Glomerular visceral epithelial cell (primary cell): Measurements from ENCODE around the gene TFCP2L1.

Source experiments
- DNase-seq: peaks from one replicate; pipeline ENCODE4 v3.0.0-alpha.2; 2016; ENCODE audit errors: extremely low spot score

The TFCP2L1 gene

DNA sequence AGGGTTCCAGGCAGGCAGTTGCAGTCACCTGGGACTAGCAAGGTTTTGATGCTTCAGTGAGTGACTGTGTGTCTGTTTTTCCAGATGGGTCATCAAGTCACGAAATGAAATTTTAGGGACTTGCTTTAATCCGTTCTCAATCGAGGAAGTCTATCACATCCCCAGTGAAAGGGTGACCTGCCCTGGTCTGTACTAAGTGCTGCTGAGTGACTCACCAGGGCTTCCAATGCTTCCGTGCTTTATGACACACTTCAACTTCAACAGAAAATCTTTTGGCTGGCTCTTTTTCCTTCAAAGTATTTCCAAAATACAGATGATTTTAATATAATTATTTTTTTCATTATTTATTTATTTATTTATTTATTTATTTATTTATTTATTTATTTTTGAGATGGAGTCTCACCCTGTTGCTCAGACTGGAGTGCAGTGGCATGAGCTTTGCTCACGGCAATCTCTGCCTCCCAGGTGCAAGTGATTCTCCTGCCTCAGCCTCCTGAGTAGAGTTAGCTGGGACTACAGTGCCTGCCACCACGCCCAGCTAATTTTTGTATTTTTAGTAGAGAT lies 18.4 kb downstream of the TFCP2L1 start:
- no peak for DNase-seq

GRCh38 chr2:121263996-121264715 lies 20.8 kb downstream of the TFCP2L1 start:
- no peak for DNase-seq

GRCh38 chr2:121260370-121261154 lies 24.4 kb downstream of the TFCP2L1 start:
- no peak for DNase-seq

- no peak for DNase-seq
These were observed 27.0 kb downstream of the TFCP2L1 start for GRCh38 chr2:121258051-121258450.

DNA sequence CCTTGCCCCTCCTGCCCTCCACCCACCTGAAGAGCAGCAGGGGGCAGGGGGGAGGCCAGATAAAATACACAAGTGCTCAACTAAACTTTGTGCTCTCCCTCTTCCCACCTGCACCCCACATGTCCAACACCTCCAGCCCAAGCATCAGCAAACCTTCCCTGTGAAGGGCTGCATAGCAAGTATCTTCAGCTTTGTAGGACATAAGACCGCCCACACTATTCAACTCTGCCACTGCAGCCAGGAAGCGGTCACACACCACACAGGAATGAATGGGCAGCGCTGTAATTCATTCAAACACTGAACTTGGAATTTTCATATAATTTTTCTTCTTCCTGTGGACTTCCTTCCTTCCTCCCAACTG lies 27.5 kb downstream of the TFCP2L1 start:
- DNase-seq: no peak

DNA sequence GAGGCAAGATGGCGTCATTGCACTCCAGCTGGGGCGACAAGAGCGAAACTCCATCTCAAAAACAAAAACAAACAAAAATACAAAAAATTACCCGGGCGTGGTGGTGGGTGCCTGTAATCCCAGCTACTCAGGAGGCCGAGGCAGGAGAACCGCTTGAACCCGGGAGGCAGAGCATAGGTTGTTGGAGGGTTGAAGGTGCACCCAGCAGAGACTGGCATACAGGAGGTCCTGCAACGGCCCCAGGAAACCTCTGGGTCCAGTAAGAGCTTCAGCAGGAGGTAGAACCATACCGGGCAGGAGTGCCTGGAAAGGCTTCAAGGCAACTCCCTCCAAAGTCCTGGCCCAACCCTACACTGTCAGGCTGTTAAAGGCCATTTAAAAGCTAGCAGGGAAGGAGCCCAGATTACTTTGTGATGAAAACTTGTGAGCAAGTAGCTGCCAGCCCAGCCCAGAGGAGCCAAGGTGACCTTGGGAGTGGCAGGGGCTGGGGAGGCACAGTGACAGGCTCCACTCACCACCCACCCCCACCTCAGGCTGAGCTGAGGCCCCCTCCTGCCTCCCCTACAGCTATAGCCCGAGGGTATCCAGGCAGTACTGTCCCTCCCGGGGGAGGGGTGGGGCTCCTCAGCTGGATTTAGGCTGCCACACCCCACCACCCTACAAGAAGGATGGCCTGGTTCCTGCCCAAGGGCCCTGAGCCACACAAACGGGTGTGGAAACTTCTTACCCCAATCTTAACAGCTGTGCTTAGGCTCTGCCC lies 28.1 kb downstream of the TFCP2L1 start:
- no peak for DNase-seq

DNA sequence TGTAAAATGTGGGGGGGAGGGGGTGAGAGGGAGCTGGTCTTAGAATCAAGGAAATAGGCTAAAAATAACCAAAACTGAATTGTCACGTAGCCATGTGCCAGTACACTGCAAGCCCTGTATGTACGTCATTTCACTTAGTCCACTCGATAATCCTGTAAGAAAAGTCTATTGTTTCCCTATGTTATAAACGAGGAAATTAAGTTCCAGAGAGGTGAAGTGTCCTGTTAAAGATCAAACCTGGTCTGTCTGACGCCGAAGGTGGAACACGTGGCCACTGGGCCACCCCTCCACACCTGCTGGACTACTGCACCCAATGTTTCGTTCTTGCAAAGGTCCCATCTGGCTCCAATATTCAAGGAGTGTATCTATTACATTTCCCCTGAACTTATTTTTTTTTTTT lies 29.6 kb downstream of the TFCP2L1 start:
- DNase-seq: no peak

GRCh38 chr2:121254748-121255147 lies 30.3 kb downstream of the TFCP2L1 start:
- DNase-seq: no peak

DNA sequence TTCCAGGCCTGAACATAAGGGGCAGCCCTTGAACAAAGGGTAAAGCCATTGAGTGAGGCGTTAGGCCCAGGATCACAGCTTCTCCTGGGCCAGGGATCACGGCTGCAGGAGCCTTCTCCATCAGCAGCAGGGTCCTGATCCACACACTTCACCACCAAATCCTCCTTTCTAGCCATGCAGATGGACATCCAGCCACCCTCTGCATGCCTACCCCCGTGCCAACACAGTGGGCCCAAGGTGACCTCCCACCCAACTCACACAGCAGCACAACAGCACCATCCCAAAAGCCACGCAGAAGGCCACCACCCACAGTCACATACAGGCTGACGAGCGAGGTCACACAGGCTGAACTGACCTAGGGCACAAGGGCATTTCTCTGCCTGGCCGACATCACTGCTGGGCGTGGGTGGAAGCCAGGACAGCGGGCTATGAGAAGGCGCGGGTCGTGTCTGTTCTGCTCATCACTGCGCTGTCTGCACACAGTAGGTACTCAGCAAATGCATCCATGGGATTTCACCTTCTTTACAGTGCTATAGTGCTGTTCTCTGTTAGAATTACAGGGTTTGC lies 31.2 kb downstream of the TFCP2L1 start:
- DNase-seq: no peak

DNA sequence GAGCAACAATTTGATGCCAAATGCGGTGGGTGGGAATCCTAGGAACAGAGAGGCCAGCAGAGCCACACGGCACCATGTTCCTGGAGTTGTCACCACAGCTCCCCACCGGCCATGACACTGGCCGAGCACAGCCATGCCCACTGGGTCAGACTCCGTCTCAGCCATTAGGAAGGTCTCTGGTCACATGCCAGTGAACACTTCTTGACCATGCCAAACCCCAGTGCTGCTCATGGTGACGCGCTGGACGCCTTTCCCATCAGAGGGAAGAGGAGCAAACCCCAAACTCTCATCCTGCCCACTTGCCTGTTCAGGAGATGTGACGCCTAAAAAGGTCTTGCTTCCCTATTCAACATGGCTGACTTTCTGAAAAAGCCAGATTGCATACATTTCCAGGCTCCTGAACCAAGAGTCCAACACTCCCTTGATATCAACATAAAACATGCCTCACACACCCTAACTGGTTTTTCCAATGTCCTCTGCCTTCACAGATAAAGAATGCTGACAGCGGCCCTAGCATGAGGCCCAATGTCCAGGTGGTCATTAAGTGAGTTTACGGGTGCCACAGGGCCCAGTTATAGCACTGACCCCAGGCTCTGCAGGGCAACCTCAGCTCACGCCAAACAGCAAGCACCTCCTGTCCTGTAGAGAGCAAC lies 31.9 kb downstream of the TFCP2L1 start:
- no peak for DNase-seq

GRCh38 chr2:121251497-121251896 lies 33.5 kb downstream of the TFCP2L1 start:
- no peak for DNase-seq

GRCh38 chr2:121248766-121249343 lies 36.1 kb downstream of the TFCP2L1 start:
- DNase-seq: no peak

DNA sequence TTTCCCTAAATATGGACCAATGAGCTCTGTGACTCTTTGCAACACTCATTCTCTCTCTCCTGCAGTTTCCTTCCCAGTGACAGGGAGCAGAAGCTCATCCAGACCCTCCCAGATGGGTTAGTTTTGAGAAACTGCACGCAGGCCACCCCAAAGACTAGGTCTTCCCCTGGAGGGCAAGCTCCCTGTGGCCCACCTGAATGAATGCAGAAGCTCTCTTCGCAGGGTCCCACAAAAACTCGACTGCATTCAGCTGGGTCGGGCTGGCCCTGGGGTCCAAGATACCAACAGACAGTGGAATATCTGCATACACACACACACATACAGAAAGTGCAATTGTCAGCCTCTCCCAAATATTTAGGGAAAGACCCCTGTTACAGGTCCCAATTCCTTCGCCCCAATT lies 37.0 kb downstream of the TFCP2L1 start:
- no peak for DNase-seq

- no peak for DNase-seq
These were observed 37.5 kb downstream of the TFCP2L1 start for GRCh38 chr2:121247534-121247933.

- no peak for DNase-seq
These were observed 38.2 kb downstream of the TFCP2L1 start for GRCh38 chr2:121246704-121247255.

DNA sequence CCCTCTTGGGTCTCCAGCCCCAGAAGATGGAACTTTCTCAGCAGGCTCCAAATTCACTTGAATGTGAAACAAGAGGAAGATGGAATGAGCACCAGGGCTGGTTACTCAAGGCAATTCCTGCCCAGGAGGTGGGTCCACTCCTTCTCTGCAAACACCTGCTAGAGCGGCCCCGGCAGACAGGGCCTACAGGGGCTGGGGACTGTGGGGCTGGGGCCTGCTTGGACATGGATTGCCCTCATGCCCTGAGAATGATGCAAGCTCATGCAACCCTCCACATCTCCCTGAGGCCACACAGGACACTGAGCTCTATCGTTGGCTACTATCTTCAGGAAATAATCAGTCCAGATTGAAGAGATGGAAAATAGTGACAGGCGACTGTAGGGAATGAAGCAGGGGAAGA lies 39.1 kb downstream of the TFCP2L1 start:
- DNase-seq: no peak

DNA sequence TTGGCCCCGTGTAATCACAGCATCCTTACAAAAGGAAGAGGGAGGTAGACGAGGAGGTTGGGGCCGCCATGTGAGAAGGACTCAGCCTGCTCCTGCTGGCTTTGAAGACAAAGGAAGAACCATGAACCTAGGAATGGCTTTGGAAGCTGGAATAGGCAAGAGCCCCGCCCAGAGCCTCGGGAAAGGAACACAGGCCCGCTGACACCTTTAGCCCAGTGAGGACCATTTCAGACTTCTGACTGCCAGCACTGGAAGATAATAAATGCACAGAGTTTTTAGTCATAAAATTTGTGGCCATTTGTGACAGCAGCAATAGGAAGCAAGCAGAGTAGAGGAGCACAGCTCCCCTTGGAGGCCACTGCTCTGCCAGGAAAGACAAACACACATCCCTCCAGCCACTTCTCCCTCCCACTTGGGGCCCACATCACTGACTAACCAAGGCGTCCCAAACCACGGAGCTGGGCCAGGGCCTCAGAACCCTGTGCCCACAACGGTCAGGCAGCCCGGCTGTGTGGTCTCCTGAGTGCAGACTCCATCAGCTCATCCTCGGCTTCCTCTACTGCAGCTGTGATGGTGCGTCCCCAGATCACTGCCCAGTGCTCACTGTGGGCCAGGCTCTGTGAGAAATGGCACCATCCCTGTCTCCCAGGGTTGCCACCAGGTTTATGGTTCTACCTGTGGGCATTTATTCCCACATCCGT lies 39.7 kb downstream of the TFCP2L1 start:
- DNase-seq: no peak

- DNase-seq: no peak
These were observed 40.4 kb downstream of the TFCP2L1 start for GRCh38 chr2:121244616-121245015.

DNA sequence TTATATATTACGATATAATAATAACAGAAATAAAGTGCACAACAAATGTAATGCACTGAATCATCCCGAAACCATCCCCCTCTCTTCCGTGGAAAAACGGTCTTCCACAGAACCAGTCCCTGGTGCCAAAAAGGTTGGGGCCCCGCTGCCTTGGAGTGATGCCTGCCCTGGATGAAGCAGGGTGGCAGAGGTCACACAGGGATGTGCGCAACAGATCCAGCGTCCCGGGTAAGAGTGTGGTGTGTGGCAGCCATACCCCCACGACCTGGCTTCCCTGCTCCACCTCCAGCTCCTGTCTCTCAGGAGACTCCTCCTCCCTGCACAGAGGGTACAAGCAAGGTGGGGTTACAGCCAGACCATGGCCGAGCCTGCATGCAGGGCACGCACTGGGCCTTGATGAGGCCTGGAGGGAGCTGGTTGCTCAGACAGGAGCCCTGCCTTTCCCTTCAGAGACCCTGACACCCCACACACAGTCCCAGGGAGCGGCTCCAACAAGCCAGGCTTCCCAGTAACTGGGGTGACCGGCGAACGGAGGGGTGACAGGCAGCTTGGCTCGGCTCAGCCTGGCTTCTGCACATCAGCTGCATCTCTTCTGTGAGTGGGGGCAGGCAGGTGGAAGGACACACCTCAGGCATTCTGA lies 41.1 kb downstream of the TFCP2L1 start:
- DNase-seq: no peak

DNA sequence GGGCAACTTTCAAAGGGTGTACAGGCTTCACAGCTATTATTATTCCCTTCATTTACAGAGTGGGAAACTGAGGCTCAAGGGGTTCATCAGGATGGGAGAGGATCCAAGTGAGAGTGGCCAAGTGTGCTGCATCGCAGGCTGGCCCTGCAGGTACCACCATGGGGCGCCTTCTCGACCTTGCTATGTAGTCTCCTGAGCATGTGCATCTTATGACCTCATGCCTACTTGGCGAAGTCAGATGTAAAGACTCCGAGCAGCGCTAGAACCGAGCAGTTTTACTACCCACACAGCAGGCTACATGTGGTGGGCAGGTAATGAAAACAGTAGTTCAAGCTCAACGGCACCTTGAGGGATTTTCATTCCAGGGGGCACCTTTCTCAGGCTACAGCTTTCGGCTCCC lies 42.0 kb downstream of the TFCP2L1 start:
- no peak for DNase-seq
